Type B pancreatic cell (in vitro differentiated cells): ENCODE measurements around the gene ZSCAN5C. TPM values are rescaled to one million over a fixed set of nuclear protein-coding genes. Genes with fewer than 3 reads are reported as not detected.
A peak's percentile ranks its signal among the peaks of the same experiment; 100 is the strongest.
"Not testable (repeated sequence)": the region's sequence is repeated elsewhere in the genome, so short reads cannot be mapped to it uniquely, and the experiment has no call there.

Source experiments
- DNase-seq: peaks from one replicate; pipeline ENCODE4 v3.0.0; 2021; ENCODE audit warnings: mixed read lengths; ENCODE audit not compliant: unreplicated experiment; ENCODE audit errors: extremely low spot score
- H3K27ac Mint-ChIP-seq: 2 replicates; pipeline ENCODE4 v1.8.0; 2021; ENCODE audit warnings: mild to moderate bottlenecking, mixed read lengths
- H3K27me3 Mint-ChIP-seq: 2 replicates; pipeline ENCODE4 v1.8.0; 2021; ENCODE audit warnings: mixed read lengths
- H3K36me3 Mint-ChIP-seq: 2 replicates; pipeline ENCODE4 v1.8.0; 2021; ENCODE audit warnings: mixed read lengths
- H3K4me1 Mint-ChIP-seq: one replicate; pipeline ENCODE4 v1.8.0; 2021; ENCODE audit warnings: mixed read lengths; ENCODE audit not compliant: unreplicated experiment
- H3K4me3 Mint-ChIP-seq: 2 replicates; pipeline ENCODE4 v1.8.0; 2021; ENCODE audit warnings: mild to moderate bottlenecking, mixed read lengths
- H3K9me3 Mint-ChIP-seq: 2 replicates; pipeline ENCODE4 v1.8.0; 2021; ENCODE audit warnings: mixed read lengths
- total RNA-seq: library from RNA; stranded (reverse); gene quantifications from 2 replicates; pipeline ENCODE4 v1.2.1, GENCODE V29; 2021; ENCODE audit warnings: low replicate concordance
- TF ChIP-seq, protein P1 (sequence below): fragments of 200-600 bp; sonication (generic); conservative IDR thresholded peaks from 2 replicates; pipeline ENCODE4 v1.5.0; 2021; ENCODE audit warnings: antibody characterized with exemption, mild to moderate bottlenecking

ZSCAN5C gene
- total RNA-seq, 1 donor from 2014 or later: not detected

DNA sequence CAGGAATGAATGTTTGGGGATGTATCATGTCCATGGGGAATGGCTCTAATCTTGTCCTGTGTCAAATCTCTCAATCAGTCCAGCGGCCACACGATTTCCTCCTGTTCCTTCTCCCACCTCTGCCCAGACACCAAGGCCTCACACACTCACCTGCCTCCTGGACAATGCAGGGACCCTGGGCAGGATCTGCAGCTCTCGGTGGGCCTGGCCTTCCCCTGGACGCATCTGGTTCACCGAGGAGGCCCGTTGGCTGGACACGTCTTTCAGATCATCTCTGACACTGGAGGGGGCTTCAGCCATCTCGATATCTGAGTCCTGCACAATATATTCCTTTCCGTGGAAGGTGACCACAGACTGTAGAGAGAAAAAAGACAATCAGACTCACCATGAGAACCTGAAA lies 21.4 kb downstream of the ZSCAN5C start:
- Mint-ChIP-seq H3K9me3 (no peaks in the 10 kb centered on the region), H3K4me1 (no peaks in the 10 kb centered on the region), H3K27ac (no peak overlapping the region), H3K27me3 (no peaks in the 10 kb centered on the region), H3K4me3 (no peak overlapping the region), H3K36me3 (peaks cover 13% of the 10 kb centered on the region)
- no peak for DNase-seq
- TF ChIP-seq, protein P1, sequence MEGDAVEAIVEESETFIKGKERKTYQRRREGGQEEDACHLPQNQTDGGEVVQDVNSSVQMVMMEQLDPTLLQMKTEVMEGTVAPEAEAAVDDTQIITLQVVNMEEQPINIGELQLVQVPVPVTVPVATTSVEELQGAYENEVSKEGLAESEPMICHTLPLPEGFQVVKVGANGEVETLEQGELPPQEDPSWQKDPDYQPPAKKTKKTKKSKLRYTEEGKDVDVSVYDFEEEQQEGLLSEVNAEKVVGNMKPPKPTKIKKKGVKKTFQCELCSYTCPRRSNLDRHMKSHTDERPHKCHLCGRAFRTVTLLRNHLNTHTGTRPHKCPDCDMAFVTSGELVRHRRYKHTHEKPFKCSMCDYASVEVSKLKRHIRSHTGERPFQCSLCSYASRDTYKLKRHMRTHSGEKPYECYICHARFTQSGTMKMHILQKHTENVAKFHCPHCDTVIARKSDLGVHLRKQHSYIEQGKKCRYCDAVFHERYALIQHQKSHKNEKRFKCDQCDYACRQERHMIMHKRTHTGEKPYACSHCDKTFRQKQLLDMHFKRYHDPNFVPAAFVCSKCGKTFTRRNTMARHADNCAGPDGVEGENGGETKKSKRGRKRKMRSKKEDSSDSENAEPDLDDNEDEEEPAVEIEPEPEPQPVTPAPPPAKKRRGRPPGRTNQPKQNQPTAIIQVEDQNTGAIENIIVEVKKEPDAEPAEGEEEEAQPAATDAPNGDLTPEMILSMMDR: no peak

DNA sequence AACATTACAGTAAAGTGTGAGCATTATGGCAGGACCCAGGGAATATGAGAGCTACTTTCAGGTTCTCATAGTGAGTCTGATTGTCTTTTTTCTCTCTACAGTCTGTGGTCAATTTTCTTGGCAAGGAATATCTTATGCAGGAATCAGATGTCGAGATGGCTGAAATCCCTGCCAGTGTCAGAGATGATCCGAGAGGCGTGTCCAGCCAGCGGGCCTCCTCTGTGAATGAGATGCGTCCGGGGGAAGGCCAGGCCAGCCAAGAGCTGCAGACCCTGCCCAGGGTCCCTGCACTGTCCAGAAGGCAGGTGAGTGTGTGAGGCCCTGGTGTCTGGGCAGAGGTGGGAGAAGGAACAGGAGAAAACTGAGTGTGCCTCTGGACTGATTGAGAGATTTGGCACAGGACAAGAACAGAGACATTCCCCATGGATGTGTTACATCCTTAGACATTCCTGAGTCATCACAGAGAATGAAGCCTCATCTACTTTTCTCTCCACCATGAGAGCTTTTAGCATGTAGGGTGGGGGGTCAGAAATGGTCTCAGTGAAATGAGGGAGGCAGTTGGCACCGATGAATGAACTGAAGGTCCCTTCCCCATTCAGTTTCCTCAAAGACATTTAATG lies 43.2 kb downstream of the ZSCAN5C start:
- Mint-ChIP-seq H3K9me3 (no peaks in the 10 kb centered on the region), H3K27ac (no peak overlapping the region), H3K27me3 (no peaks in the 10 kb centered on the region), H3K4me1 (no peaks in the 10 kb centered on the region), H3K36me3 (no peaks in the 10 kb centered on the region), H3K4me3 (no peak overlapping the region)
- TF ChIP-seq, protein P1: no peak
- no peak for DNase-seq

DNA sequence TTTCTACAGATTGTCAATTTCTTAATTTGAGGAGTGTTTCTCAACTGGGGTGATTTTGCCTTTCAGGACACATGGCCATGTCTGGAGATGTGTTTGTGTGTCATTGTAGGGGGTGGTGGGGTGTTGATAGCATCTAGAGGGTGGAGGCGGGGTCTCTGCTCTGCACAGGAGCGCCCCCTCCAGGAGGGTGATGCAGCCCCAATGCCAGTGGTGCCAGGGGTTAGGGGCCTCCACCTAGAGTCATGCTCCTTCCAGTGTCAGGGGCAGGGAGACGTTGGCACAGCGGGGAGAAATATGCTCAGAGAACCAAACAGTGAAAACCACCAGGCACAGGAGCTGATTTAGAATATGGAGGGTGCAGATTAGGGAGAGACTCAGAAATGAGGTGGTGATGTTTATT lies 43.7 kb downstream of the ZSCAN5C start:
- not testable (repeated sequence) for H3K9me3 Mint-ChIP-seq, H3K4me1 Mint-ChIP-seq, H3K4me3 Mint-ChIP-seq, H3K27me3 Mint-ChIP-seq, H3K36me3 Mint-ChIP-seq, H3K27ac Mint-ChIP-seq, DNase-seq

DNA sequence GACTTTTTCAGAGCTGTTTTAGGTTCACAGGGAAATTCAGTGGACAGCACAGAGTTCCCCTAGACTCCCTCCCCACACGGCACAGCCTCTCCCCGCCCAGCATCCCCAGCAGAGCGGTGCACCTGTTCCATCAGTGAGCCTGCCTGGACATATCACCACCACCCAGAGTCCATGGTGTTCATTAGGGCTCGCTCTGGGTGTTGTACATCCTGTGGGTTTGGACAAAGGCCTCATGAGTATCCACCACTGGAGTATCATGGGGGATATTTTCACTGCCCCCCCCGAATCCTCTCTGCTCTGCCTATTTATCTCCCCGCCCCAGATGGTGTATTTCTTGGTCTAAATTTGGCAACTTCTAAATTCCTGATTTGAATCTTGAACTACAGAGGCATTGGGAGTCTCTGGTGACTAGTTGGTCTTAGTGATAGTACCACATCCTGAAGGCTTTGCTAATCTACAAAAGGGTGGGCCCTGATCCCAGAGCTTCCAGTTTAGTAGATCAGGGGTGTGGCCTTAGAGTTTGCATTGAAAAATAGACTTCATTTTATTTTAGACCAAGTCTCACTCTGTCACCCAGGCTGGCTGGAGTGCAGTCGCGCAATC lies 46.8 kb downstream of the ZSCAN5C start:
- not testable (repeated sequence) for DNase-seq, H3K4me3 Mint-ChIP-seq, H3K36me3 Mint-ChIP-seq, H3K4me1 Mint-ChIP-seq, H3K9me3 Mint-ChIP-seq, H3K27ac Mint-ChIP-seq, H3K27me3 Mint-ChIP-seq

DNA sequence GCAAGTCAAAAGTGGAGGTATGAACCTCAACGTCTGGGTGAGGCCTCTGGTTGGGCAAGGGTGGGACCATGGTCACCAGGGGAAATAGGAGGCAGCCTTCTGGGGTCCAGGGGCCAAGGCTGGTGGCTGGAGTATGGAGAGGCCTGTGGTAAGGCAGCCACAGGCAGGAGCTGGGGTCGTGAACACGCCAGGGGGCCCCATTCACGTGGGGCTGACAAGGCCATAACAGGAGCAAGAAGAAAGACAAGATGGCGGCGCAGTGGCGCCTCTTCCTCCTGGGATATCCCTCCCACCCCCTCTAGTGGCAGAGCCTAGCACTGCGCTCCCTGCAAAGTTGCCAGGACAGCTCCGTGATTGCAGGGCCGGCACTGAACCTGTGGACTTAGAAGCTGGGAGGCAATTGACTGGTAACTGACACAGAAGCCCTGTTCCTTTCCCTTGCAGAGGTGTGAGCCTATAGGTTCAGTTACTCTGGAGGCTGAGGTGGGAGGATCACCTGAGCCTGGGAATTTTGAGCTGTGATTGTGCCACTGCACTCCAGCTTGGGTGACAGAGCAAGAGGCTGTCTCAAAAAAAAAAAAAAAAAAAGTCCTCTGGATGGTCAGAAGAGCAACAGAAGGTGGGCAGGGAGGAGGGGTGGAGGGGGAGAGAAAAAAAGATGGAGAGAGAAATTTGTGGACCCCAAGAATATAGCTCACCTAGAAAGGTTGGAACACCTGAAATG lies 50.8 kb downstream of the ZSCAN5C start:
- Mint-ChIP-seq H3K27ac (peak overlapping the region; percentile 61), H3K4me1 (no peaks in the 10 kb centered on the region)

DNA sequence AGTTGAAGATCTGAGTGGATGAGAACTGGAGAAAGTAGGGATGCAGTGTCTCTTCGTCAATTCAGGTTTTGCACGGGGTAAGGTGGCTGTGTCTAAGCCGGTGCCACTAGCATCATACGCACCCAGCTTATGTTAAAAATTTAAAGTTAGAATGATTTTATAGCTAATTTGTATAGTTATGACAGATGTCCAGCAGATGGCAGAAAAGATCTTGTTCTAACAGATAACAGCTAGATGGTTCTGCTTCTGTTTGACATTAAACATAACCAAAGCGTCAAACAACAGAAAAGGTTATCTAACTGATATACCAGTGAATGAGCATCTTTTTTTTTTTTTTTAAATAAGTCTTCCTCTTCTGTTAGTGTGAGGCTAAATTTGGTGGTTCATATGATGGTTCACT lies 51.7 kb downstream of the ZSCAN5C start:
- no peak overlapping the region for H3K27ac Mint-ChIP-seq
- H3K27me3 Mint-ChIP-seq: no peaks in the 10 kb centered on the region
- H3K4me1 Mint-ChIP-seq: no peaks in the 10 kb centered on the region
- H3K36me3 Mint-ChIP-seq: peaks cover 4% of the 10 kb centered on the region
- H3K4me3 Mint-ChIP-seq: no peak overlapping the region
- H3K9me3 Mint-ChIP-seq: peaks cover 10% of the 10 kb centered on the region
- DNase-seq: no peak
- TF ChIP-seq, protein P1: peak; percentile 61

More for the DNA sequence above, 50.8 kb downstream of the ZSCAN5C start:
- Mint-ChIP-seq H3K36me3 (peaks cover 4% of the 10 kb centered on the region), H3K4me3 (no peak overlapping the region), H3K9me3 (peaks cover 10% of the 10 kb centered on the region), H3K27me3 (no peaks in the 10 kb centered on the region)
- DNase-seq: peak; percentile 81
- TF ChIP-seq, protein P1: peak; percentile 88
